ENCODE results near the gene CASP1. TPM values are rescaled to one million over a fixed set of nuclear protein-coding genes. Genes with fewer than 3 reads are reported as not detected.

Gene CASP1
- total RNA-seq, 1 experiment from 2014 or later, result not detected

DNA sequence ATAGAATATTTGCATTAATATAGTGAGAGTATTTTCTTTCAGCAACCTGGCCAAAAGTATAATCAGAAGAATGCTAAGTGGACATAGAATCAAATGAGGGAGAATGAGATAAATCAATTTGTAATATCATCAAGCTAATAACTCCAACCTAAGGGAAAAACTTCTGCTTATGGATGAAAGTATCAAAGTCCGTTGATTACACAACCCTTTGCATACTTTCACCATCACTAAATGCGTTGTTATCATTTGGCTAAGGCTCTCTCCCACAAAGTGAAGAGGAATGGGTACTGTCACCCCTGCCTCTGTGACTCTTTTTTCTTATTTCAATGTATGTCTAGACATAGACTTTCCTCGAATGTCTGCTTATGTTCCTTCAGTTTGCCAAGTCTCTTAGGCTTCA, 50.1 kb downstream of the CASP1 start:
- Histone ChIP-seq H3K4me2 (ENCODE audit: insufficient read depth, insufficient read length, low read length) (no peak overlapping the region), H2BK12ac (ENCODE audit: insufficient read length, low read depth, low read length) (no peak overlapping the region), H3K27me3 (ENCODE audit: insufficient read depth, low read length) (no peaks in the 10 kb centered on the region), H3K23ac (ENCODE audit: insufficient read length, low read depth, low read length) (no peak overlapping the region), H2BK15ac (ENCODE audit: low read depth, low read length) (no peak overlapping the region), H3K14ac (ENCODE audit: insufficient read depth, low read length) (no peak overlapping the region), H3K79me1 (ENCODE audit: insufficient read depth, low read depth, low read length, poor library complexity, severe bottlenecking) (no peaks in the 10 kb centered on the region), H4K5ac (ENCODE audit: insufficient read length, low read depth, low read length) (no peak overlapping the region), H3K27ac (ENCODE audit: insufficient read length, low read depth, low read length) (no peak overlapping the region), H2AK5ac (ENCODE audit: insufficient read length, low read length) (no peak overlapping the region), H3K9me3 (ENCODE audit: control insufficient read depth, low read depth, low read length) (no peaks in the 10 kb centered on the region), H3K9ac (ENCODE audit: extremely low read depth, insufficient read length, low read length) (no peak overlapping the region), H2BK5ac (ENCODE audit: insufficient read length, low read length) (no peak overlapping the region), H2BK120ac (ENCODE audit: low read depth, low read length, poor library complexity, severe bottlenecking) (no peak overlapping the region), H3K23me2 (ENCODE audit: insufficient read length, low read depth, low read length, poor library complexity, severe bottlenecking) (no peaks in the 10 kb centered on the region), H4K91ac (ENCODE audit: insufficient read length, low read depth, low read length) (no peak overlapping the region), H3K79me2 (ENCODE audit: insufficient read depth, low read length) (no peaks in the 10 kb centered on the region), H4K20me1 (ENCODE audit: control insufficient read depth, insufficient read depth, insufficient read length) (no peaks in the 10 kb centered on the region), H2BK20ac (ENCODE audit: low read depth, low read length, poor library complexity, severe bottlenecking) (no peak overlapping the region), H3K4me1 (ENCODE audit: insufficient read depth, low read length) (no peaks in the 10 kb centered on the region), H3K4ac (ENCODE audit: low read depth, low read length) (no peak overlapping the region), H3K18ac (ENCODE audit: insufficient read length, low read depth, low read length) (no peak overlapping the region), H2AFZ (ENCODE audit: low read length) (no peak overlapping the region), H4K8ac (replicated peaks; ENCODE audit: insufficient read length, low read depth, low read length) (no peak overlapping the region), H3T11ph (ENCODE audit: low read length) (no peak overlapping the region), H3K56ac (ENCODE audit: insufficient read length, low read depth, low read length) (no peak overlapping the region)
- TF ChIP-seq, protein P1, sequence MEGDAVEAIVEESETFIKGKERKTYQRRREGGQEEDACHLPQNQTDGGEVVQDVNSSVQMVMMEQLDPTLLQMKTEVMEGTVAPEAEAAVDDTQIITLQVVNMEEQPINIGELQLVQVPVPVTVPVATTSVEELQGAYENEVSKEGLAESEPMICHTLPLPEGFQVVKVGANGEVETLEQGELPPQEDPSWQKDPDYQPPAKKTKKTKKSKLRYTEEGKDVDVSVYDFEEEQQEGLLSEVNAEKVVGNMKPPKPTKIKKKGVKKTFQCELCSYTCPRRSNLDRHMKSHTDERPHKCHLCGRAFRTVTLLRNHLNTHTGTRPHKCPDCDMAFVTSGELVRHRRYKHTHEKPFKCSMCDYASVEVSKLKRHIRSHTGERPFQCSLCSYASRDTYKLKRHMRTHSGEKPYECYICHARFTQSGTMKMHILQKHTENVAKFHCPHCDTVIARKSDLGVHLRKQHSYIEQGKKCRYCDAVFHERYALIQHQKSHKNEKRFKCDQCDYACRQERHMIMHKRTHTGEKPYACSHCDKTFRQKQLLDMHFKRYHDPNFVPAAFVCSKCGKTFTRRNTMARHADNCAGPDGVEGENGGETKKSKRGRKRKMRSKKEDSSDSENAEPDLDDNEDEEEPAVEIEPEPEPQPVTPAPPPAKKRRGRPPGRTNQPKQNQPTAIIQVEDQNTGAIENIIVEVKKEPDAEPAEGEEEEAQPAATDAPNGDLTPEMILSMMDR (conservative IDR thresholded peaks at IDR 0.05), result no peak
- Mint-ChIP-seq H3K36me3 (ENCODE audit: insufficient read depth in 1 of 3, low read depth in 3 of 3) (0 out of 7 replicates have a peak, but pooled peaks cover 0 to 12% (median 4%) of the 10 kb centered on the region in 3 experiments), H3K4me3 (no peak overlapping the region), H3K4me1 (no peaks in the 10 kb centered on the region), H3K27me3 (ENCODE audit: low read depth) (no peaks in the 10 kb centered on the region), H3K27ac (no peak overlapping the region), H3K9me3 (peaks cover 8 to 12% of the 10 kb centered on the region in 2 experiments; a peak in 3 of 5 replicates)
- no peak for DNase-seq
- no CpG with 5 or more reads among the region's 3 CpGs for WGBS (ENCODE audit: extremely low coverage, insufficient read length, low lambda C conversion rate)

Measured in H9 (cell line).